Activated T-helper 1 cell treated with anti-CD3 and anti-CD28 coated beads, Interleukin-2, amount 50 U/mL, for 16 hours (primary cell): ENCODE measurements around the gene PPM1H.

Experiments used
- DNase-seq, 2 donors: peaks; one replicate each; pipeline ENCODE4 v3.0.0-alpha.2; 2020; ENCODE audit warnings: low read depth in 1 of 2, low spot score in 1 of 2

The PPM1H gene

DNA sequence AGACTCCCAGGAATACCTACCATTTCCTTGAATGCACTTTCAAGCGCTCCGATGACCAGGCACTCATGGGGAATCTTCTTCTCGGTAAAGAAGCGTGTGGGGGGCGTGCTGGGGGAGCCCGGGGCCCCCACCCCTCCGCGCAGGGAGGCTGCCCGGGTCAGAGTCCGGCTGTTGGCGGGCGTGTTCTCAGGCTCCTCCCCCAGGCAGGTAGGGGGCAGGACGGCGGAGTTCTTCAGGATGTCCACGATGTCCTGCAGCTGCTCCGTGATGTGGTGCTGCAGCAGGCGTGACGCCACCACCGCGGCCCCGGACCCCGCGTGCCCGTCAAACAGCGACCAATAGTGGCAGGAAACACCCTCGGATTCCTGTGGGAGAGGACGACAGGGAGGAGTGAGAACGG, 133.2 kb downstream of the PPM1H start:
- no peak for DNase-seq

- DNase-seq, result no peak
Measured at GRCh38 chr12:62800707-62801400, 134.1 kb downstream of the PPM1H start.

DNA sequence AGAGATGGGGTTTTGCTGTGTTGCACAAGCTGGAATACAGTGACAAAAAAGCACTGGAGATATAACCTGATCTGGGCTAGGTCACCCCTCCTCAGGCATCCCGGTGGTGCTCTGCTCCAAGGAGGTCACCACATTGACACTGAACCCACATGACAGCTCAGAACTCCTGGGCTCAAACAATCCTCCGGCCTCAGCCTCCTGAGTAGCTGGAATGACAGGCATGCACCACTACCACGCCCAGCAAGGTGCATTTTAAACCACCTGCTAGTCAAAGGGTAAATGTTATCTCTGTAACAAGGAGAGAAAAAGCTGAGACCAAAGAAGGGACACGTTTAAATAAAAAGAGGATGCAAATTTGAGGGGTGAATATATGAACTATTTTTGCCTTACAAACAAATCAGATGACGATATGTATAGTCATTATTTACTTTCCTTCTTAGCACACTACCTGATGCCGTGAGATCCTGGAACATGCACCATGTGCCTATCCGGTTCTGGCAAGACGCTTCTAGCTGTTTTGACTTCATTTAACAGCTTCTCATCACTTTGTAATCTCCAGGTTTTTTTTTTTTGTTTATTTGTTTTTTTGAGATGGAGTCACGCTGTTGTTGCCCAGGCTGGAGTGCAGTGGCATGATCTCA, 135.1 kb downstream of the PPM1H start:
- no peak for DNase-seq

DNA sequence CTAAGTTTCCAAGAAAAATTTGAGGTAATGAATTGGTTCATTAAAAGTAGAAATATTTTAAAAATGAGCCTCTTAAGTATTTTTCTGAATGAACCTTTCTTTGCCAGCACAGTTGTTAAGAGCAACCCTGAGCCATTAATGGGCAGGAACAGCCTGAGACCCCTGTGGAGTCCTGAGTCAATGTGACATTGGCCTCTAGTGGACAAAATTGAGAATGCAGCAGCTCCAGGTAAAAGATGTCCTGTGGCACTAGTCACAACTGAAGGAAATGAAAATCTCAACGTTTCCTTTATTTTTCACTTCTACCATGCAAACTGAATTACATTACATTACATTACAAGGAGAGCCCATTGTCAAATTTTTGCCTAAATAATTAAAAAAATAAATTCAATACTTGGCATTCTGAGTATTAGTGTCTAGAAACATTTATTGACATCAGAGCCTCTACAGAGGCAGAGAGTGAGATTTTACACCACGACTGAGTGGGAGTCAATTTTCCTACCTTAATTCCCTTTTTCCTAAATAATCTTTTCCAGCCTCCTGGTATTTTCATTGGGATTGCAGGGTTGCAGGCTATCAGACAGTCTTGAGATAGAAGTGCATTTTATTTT, 135.7 kb downstream of the PPM1H start:
- peak in 1 of 2 donors; percentile 4 for DNase-seq

DNA sequence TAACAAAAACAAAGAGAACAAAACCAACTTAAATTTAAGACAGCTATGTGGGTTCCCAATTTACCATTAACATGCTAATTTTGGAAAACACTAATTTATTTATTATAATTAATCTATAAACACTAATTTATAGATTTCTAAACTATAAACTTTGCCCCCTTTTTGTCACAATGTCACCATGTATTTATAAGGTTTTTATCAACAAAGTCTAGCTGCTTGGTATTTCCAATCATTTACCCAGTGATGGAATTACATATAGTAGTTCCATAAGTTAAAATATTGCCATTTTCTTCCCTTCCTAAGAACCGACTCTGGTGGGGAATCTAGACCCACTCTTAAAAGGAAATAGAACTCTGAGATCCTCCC, 140.7 kb downstream of the PPM1H start:
- no peak for DNase-seq

GRCh38 chr12:62793256-62794217, 141.4 kb downstream of the PPM1H start:
- DNase-seq, result peak; percentile 51 to 59

DNA sequence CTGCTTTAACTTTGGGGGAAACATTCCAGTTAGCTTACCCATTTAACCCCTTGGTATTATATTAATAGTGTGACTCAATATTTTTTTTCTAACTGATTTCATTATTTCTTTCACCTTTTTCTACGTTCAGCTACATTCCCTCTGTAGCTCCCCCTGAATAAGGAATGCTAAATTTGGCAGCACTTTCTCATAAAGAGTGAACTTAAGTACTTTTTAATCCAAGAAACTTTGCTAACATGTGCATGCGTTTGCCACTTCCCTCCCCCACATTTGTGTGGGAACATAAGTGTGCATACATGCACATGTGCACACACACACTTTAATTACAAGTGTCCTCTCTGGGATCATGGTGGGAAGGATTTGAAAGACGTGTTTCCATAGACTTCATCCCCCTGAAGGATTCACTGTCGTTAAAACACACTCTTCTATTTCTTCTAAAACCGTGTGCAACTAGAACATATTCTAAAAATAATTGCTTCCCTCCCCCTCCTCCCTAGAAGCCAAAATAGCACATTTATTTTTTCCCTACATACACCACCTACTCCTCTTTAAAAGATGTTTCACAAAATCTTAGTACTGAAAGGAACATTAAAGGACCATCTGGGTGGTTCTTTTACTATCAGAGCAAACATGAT, 142.6 kb downstream of the PPM1H start:
- no peak for DNase-seq

DNA sequence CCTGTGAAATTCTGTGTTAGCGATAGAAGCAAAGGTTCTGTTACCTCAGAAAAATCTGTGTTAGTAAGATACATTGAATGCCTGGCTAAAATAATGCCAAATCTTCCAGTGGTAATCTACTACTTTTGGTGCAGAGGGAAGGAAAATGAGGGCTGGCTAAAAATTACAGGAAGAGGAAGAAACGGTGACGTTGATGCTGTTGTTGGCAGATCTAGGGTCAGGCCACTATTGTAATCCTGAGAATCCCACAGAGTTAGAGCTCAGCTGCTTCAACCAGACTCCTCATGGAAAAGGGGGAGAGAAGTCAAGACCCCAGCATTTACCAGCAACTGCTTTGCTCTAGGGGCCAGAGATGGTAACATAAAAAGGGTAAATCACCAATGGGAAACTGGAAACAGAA, 145.1 kb downstream of the PPM1H start:
- no peak for DNase-seq

DNA sequence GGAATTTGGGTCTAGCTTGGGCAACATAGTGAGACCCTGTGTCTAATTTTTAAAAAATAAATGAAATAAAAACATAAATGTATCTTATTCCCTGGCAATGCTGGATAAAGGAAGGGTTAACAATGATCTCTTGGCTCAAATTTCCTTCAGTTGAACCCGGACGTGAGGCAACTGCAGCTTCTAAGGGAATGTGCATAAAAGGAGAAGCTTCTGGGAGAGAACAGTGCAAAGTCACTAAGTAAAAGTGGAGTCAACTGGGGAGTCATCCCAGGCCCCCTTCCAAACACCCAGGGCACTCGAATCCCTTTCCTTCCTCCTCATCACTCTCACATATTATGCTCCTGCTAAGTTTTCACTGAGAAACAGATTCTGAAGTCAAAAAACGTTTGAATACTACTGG, 147.3 kb downstream of the PPM1H start:
- no peak for DNase-seq

DNA sequence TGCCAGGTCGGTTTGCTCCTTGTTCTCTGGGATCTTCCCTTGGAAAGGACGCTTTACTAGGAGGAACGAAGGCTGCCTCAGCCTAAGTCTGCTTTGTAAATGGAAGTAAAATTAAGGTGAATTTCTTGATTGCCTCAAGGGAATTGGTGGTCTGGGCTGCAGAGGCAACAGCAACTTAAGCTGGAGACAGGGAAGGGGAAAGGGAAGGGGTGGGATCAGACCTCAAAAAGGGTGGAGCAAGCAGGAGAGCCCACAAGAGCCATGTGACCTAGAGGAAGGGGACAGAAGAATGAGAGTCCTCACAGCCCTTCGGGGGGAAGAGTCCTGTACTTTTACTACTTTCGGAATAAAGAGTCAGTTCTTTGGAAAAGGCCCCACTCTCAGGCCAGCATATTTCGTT, 147.9 kb downstream of the PPM1H start:
- no peak for DNase-seq

DNA sequence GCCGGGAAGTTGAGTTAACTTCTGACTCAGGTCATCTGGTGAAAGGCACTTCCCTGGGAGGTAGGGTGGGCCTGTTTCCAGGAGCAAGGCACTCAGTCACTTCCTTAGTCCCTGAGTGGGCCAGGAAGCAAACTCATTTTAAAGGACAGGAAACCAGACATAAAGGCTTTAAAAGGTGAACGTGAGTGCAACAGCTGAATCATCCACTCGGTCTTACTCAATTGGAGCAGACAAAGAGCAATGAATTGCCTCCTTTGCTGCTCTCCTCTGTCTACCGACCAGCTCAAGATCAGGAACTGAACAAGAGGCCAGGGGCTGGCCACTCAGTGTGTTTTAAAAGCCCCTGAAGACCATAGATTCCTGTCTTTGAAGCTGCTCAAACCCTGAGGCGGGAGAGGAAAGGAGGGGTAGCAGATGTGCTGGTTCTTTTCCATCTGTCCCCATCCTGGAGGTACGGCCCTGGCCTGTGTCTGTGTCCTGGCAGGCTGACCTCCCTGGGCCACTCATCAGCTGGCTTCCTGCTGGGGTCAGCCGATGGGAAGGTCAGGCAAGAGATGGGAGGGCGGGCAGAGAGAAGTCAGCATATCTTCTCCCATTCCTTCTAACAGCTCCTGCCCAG, 148.9 kb downstream of the PPM1H start:
- DNase-seq, result no peak

GRCh38 chr12:62784576-62784975, 150.4 kb downstream of the PPM1H start:
- DNase-seq, result no peak

DNA sequence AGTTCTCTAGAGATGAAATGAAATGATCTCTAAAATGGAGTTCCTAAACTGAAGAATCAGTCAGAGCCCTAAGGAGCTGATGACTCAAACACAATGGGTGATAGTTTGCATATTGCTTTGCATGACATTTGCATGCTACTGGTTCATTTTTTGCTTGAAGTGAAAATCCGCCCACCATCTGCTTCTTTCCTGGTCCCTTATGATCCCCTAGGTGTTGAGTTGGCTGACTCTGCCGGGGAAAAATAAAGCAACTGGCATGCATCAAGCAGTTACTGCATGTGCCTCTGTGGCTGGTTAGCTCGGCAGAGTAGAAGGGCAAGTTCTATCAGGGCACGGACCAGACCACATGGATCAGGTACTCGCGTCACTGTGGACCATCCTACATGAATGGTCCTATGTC, 151.1 kb downstream of the PPM1H start:
- no peak for DNase-seq

- DNase-seq, result no peak
Measured at GRCh38 chr12:62781136-62781880, 153.6 kb downstream of the PPM1H start.

GRCh38 chr12:62779488-62779887, 155.5 kb downstream of the PPM1H start:
- no peak for DNase-seq

- no peak for DNase-seq
Measured at GRCh38 chr12:62778187-62778586, 156.8 kb downstream of the PPM1H start.

DNA sequence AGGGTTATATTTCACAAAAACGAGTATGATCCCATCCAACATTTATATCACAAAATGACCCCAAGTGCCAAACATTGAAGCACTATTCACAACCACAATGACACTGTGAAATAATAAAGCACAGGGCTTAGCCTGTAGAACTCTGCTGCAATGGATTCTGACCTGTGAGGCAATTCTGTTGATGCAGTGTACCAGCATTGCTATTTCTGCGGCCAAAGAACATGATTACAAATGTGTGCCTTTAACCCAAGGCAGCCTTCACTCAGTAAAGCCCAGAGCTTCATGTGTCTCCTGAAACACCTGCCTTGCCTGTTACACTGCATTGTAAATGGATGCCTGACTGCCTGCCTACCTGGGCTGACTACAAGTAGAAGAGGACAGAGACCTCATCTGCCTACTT, 158.0 kb downstream of the PPM1H start:
- no peak for DNase-seq

- no peak for DNase-seq
Measured at GRCh38 chr12:62776575-62776974, 158.4 kb downstream of the PPM1H start.

DNA sequence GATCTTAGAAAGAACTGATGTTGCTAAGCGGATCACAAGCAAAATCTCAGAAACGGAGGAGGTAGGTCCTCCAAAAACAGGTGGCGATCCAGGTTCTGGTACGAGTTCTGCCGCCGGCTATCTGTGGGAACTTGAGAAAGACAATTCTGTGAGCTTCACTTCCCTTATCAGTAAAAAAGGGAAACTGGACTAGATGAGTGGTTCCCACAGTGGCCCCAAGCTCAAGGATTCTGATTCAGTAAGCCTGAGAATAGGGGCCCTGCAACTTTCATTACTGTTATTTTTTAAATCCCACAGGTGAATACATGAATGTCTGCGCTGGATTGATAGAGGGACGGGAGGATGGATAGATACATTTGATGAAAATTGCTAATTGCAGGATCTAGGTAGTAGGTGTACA, 160.2 kb downstream of the PPM1H start:
- no peak for DNase-seq

- no peak for DNase-seq
Measured at GRCh38 chr12:62772416-62772955, 162.5 kb downstream of the PPM1H start.
